HT1080 (cell line): ENCODE results near the gene SELENOP. TPM values are rescaled to one million over a fixed set of nuclear protein-coding genes. Genes with fewer than 3 reads are reported as not detected.
"Not testable (repeated sequence)": the region's sequence is repeated elsewhere in the genome, so short reads cannot be mapped to it uniquely, and the experiment has no call there.

ENCODE experiments used
- DNase-seq: peaks from one replicate; pipeline ENCODE4 v3.0.0-alpha.2; 2015; ENCODE audit warnings: low read depth
- total RNA-seq: library from RNA; depleted of rRNA; stranded (reverse); fragments of >200 nt; shearing (Covaris generic); gene quantifications from 2 replicates; pipeline ENCODE4 v1.2.3, GENCODE V29; 2014

The SELENOP gene
- total RNA-seq, 1 experiment from 2014 or later, result not detected

- DNase-seq, result no peak
Measured at GRCh38 chr5:42826757-42827515, 15.2 kb upstream of the SELENOP start.

GRCh38 chr5:42825422-42826148 lies 13.9 kb upstream of the SELENOP start:
- DNase-seq, result no peak

- no peak for DNase-seq
Measured at GRCh38 chr5:42824347-42824976, 12.8 kb upstream of the SELENOP start.

GRCh38 chr5:42822548-42822947 lies 10.9 kb upstream of the SELENOP start:
- DNase-seq, result no peak

GRCh38 chr5:42819745-42820144 lies 8.1 kb upstream of the SELENOP start:
- DNase-seq, result no peak

GRCh38 chr5:42816546-42816945 lies 4.9 kb upstream of the SELENOP start:
- not testable (repeated sequence) for DNase-seq

- no peak for DNase-seq
Measured at GRCh38 chr5:42813533-42813932, 1.8 kb upstream of the SELENOP start.

GRCh38 chr5:42812620-42813019 lies 928 bp upstream of the SELENOP start:
- DNase-seq, result no peak

GRCh38 chr5:42810834-42811590 lies 680 bp downstream of the SELENOP start:
- no peak for DNase-seq

- DNase-seq, result no peak
Measured at GRCh38 chr5:42808888-42809611, 2.6 kb downstream of the SELENOP start.

GRCh38 chr5:42807722-42808447 lies 3.8 kb downstream of the SELENOP start:
- no peak for DNase-seq

- no peak for DNase-seq
Measured at GRCh38 chr5:42806701-42807262, 4.9 kb downstream of the SELENOP start.

GRCh38 chr5:42806004-42806700 lies 5.5 kb downstream of the SELENOP start:
- no peak for DNase-seq

- no peak for DNase-seq
Measured at GRCh38 chr5:42804717-42805339, 6.9 kb downstream of the SELENOP start.

- no peak for DNase-seq
Measured at GRCh38 chr5:42801516-42802166, 10.1 kb downstream of the SELENOP start.

- no peak for DNase-seq
Measured at GRCh38 chr5:42800748-42801330, 10.9 kb downstream of the SELENOP start.

- DNase-seq, result no peak
Measured at GRCh38 chr5:42799668-42800114, 12.0 kb downstream of the SELENOP start.

GRCh38 chr5:42799241-42799608 lies 12.5 kb downstream of the SELENOP start:
- no peak for DNase-seq
